HepG2 (cell line): ENCODE results near the gene GSK3A. TPM values are rescaled to one million over a fixed set of nuclear protein-coding genes. Genes with fewer than 3 reads are reported as not detected.

Experiments
- ATAC-seq: fragments of 200-7000 bp; cut with Tn5 transposase; 3 replicates; pipeline ENCODE4 v1.9.1; 2020; ENCODE audit warnings: mild to moderate bottlenecking, moderate library complexity
- BruUV-seq: library from RNA; stranded (reverse); fragments of 400-500 nt; replicated peaks from 2 replicates; lab custom pipeline; 2021; lab: Mats Ljungman, UMichigan
- CTCF ChIA-PET: fragments of 300-600 bp; formaldehyde crosslinking; extraction: SDS; loops from one replicate; lab custom pipeline; 2021; ENCODE audit warnings: low total read pairs, inconsistent platforms, low intra/inter-chr PET ratio; lab: Yijun Ruan, JAX
- POLR2A ChIA-PET: fragments of 350-600 bp; sonication (Branson Sonifier 250); formaldehyde crosslinking; loops from one replicate; lab custom pipeline; 2020; ENCODE audit warnings: antibody characterized with exemption, inconsistent platforms; lab: Yijun Ruan, JAX
- DNase-seq: peaks from one replicate; pipeline ENCODE4 v3.0.0-alpha.2; 2015; ENCODE audit warnings: low spot score
- FAIRE-seq: peaks from 3 replicates; lab custom pipeline; 2011; peaks lifted over from hg19 to GRCh38; lab: Jason Lieb, UNC
- H2AFZ ChIP-seq: one replicate; pipeline ENCODE4 v1.6.1; 2011; ENCODE audit warnings: low read length, inconsistent platforms
- H3K27ac ChIP-seq: fragments of 300-600 bp; 3 replicates; pipeline ENCODE4 v1.8.0; 2011; ENCODE audit warnings: mixed run types, mild to moderate bottlenecking, mixed read lengths, low read length, inconsistent platforms; ENCODE audit not compliant: insufficient read depth; ENCODE audit errors: extremely low read length
- H3K27me3 ChIP-seq, 2 experiments: fragments of 200-600 bp in 1 of 2; 2 replicates in 1 of 2; 3 replicates in 1 of 2; pipeline versions ENCODE4 v1.6.0 to v1.8.0; 2011; ENCODE audit warnings: low read length in 2 of 2, mild to moderate bottlenecking in 2 of 2, moderate library complexity in 2 of 2, inconsistent platforms in 1 of 2; ENCODE audit not compliant: insufficient read depth in 2 of 2, control insufficient read depth in 1 of 2
- H3K36me3 ChIP-seq, 2 experiments: fragments of 200-600 bp in 1 of 2; replicated peaks in 1 of 2; 2 replicates in 1 of 2; 3 replicates in 1 of 2; pipeline versions ENCODE4 v1.5.1 to v1.8.0; 2011; ENCODE audit warnings: low read length in 2 of 2, inconsistent platforms in 1 of 2; ENCODE audit not compliant: insufficient read depth in 2 of 2, control insufficient read depth in 1 of 2
- H3K4me1 ChIP-seq: 2 replicates; pipeline ENCODE4 v1.5.1; 2012; ENCODE audit warnings: low read length, inconsistent platforms; ENCODE audit not compliant: insufficient read depth
- H3K4me2 ChIP-seq: 2 replicates; pipeline ENCODE4 v1.6.0; 2011; ENCODE audit warnings: low read depth, low read length, inconsistent platforms
- H3K4me3 ChIP-seq, 3 experiments: fragments of 200-600 bp in 1 of 3; sonication (generic), shearing (Covaris generic) in 1 of 3; replicated peaks in 1 of 3; 2 replicates each; pipeline ENCODE4 v1.5.1; 2011 to 2016; ENCODE audit warnings: low read length in 3 of 3, inconsistent platforms in 2 of 3, low read depth in 2 of 3, mild to moderate bottlenecking in 2 of 3, control low read depth in 1 of 3, mixed read lengths in 1 of 3; ENCODE audit not compliant: insufficient read depth in 1 of 3
- H3K79me2 ChIP-seq: one replicate; pipeline ENCODE4 v1.6.1; 2011; ENCODE audit warnings: low read length, inconsistent platforms; ENCODE audit not compliant: insufficient read depth
- H3K9ac ChIP-seq: 2 replicates; pipeline ENCODE4 v1.6.0; 2011; ENCODE audit warnings: mild to moderate bottlenecking, low read depth, low read length, inconsistent platforms; ENCODE audit not compliant: insufficient read depth
- H3K9me3 ChIP-seq: 2 replicates; pipeline ENCODE4 v1.5.1; 2012; ENCODE audit warnings: mild to moderate bottlenecking, low read length
- H4K20me1 ChIP-seq: 2 replicates; pipeline ENCODE4 v1.6.0; 2011; ENCODE audit warnings: inconsistent platforms, mild to moderate bottlenecking, low read length, moderate library complexity; ENCODE audit not compliant: insufficient read depth
- CBX5 ChIP-seq: sonication (generic); formaldehyde crosslinking; IDR thresholded peaks from 2 replicates; pipeline ENCODE4 v1.4.0; 2020; ENCODE audit warnings: missing genetic modification reagents, borderline replicate concordance
- ELF3 ChIP-seq: IDR thresholded peaks from 2 replicates; pipeline ENCODE4 v1.6.1; 2016; ENCODE audit warnings: missing genetic modification reagents, missing compliant biosample characterization
- GATA4 ChIP-seq: sonication (generic); IDR thresholded peaks from 2 replicates; pipeline ENCODE4 v1.6.1; 2016; ENCODE audit warnings: antibody characterized with exemption, low read depth, borderline replicate concordance
- IKZF1 ChIP-seq: fragments of 450-650 bp; IDR thresholded peaks from 2 replicates; pipeline ENCODE4 v1.7.1; 2016
- KLF16 ChIP-seq, 2 experiments: sonication (generic) in 1 of 2; formaldehyde crosslinking in 1 of 2; IDR thresholded peaks; 2 replicates each; pipeline versions ENCODE4 v1.6.1 to v1.8.0; 2016 to 2023; ENCODE audit warnings: missing genetic modification reagents in 2 of 2, missing compliant biosample characterization in 1 of 2
- NR3C1 ChIP-seq: sonication (generic); formaldehyde crosslinking; IDR thresholded peaks from 2 replicates; pipeline ENCODE4 v1.4.0; 2020; ENCODE audit warnings: missing genetic modification reagents
- PLRG1 ChIP-seq: fragments of 450-650 bp; conservative IDR thresholded peaks from 2 replicates; pipeline ENCODE4 v1.6.1; 2016
- POLR2G ChIP-seq: fragments of 200-400 bp; formaldehyde crosslinking; IDR thresholded peaks from 2 replicates; pipeline ENCODE4 v1.6.1; 2018; ENCODE audit warnings: mild to moderate bottlenecking, low read depth, low read length, moderate library complexity
- RNF2 ChIP-seq: fragments of 450-650 bp; conservative IDR thresholded peaks from 2 replicates; pipeline ENCODE4 v1.6.1; 2016; ENCODE audit warnings: low read depth
- ZBTB38 ChIP-seq: sonication (generic); formaldehyde crosslinking; IDR thresholded peaks from 2 replicates; pipeline ENCODE4 v1.5.1; 2020; ENCODE audit warnings: mild to moderate bottlenecking, missing genetic modification reagents
- ZNF205 ChIP-seq: IDR thresholded peaks from 2 replicates; pipeline ENCODE4 v1.6.1; 2018; ENCODE audit warnings: missing biosample characterization, missing genetic modification reagents
- ZNF691 ChIP-seq: sonication (generic); formaldehyde crosslinking; IDR thresholded peaks from 2 replicates; pipeline ENCODE4 v1.4.0; 2020; ENCODE audit warnings: missing genetic modification reagents, low read depth, mild to moderate bottlenecking, borderline replicate concordance
- ZSCAN29 ChIP-seq: sonication (generic); formaldehyde crosslinking; conservative IDR thresholded peaks from 2 replicates; pipeline ENCODE4 v1.4.0; 2020; ENCODE audit warnings: mild to moderate bottlenecking, missing genetic modification reagents
- WGBS: methylation state at CpG from one replicate; pipeline ENCODE4 v1.1.6; 2017; ENCODE audit warnings: low lambda C conversion rate; 5-methylcytosine and 5-hydroxymethylcytosine counted together
- in situ Hi-C: cut with HindIII; loops from 2 replicates; pipeline ENCODE4 v1.10.0; 2017; ENCODE audit warnings: low pct_unique_long_range_greater_than_20kb; ENCODE audit not compliant: extremely low pct_ligation_motif_present
- intact Hi-C: fragments of 100-400 bp; cut with micrococcal nuclease; formaldehyde crosslinking; loops from one replicate; pipeline ENCODE4 v1.10.0; 2022; ENCODE audit not compliant: unreplicated experiment
- polyA plus RNA-seq, 8 experiments: library from polyadenylated mRNA; depleted of rRNA in 3 of 8; stranded (reverse) in 7 of 8; unstranded in 1 of 8; fragments of >200 nt; fragmentation: Illumina TruSeq in 4 of 8; extraction: Trizol in 4 of 8; gene quantifications; 2 replicates each; pipeline versions ENCODE4 v1.2.1 to v1.2.3, GENCODE V29; 2011 to 2016; ENCODE audit warnings: low read depth in 4 of 8, missing spikeins in 1 of 8, mixed read lengths in 1 of 8; ENCODE audit not compliant: insufficient read depth in 1 of 8
- total RNA-seq, 5 experiments: library from RNA; depleted of rRNA; stranded (reverse); fragments of >200 nt; fragmentation: Illumina TruSeq; extraction: Trizol; gene quantifications; 2 replicates each; pipeline ENCODE4 v1.2.3, GENCODE V29; 2016; ENCODE audit warnings: low read depth in 1 of 5
- TF ChIP-seq, protein P1 (sequence below): sonication (generic); formaldehyde crosslinking; IDR thresholded peaks from 2 replicates; pipeline ENCODE4 v1.4.0; 2020; ENCODE audit warnings: mild to moderate bottlenecking, low read depth, missing genetic modification reagents
- TF ChIP-seq, protein P2 (sequence below): IDR thresholded peaks from 2 replicates; pipeline ENCODE4 v1.6.1; 2016; ENCODE audit warnings: low read depth, borderline replicate concordance

Gene GSK3A
- total and polyA plus RNA-seq, 2 of the 13 experiments (the other 11 are each of a cell fraction or from before 2014, with no cell fraction given) = 16.9 to 52.5 TPM

DNA sequence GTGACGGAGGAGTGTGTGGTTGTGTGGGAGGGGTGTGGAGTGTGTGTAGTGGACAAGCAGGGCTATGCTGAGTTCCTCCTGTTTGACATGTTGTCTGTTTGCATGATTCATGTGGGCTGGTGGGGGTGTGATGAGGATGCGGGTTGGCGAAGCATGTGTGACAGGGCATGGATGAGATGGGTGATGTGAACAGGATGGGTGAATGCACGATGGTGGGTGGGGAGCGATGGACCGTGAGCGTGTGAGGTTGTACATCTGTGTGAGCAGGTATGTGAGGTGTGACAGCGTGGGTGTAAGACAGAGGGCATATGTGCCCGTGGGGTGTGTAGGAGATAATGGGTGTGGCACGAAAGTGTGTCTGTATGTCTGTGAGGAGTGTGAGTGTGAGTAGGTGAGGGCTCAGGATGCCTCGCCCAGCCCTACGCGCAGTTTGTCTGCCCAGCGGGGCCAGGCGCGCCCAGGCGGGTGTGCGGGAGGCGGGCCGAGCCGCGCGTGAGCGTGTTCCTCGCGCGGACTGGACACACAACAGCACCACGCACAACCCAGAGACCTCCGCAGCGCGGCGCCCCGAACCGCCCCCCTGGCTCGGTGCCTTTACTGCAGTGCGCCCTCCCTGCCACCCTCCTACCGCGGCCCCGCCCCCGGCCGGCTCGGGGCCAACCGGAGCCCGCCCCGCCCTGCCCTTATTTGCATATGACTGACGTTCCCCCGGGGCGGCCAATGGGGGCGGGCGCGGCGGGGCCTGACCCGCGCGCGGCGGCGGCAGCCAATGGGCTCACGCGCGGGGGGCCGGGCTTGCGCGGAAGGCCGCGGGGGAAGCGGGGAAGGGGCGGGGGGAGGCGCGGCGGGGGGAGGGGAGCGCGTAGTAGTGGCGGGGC is 41.0 kb upstream of the GSK3A start:
- H3K4me3 ChIP-seq = peak overlapping the region; percentile 58 to 82 (median 76); a peak in 5 of 6 replicates
- DNase-seq (peak; percentile 83), ATAC-seq (peak; percentile 52), FAIRE-seq (peak; percentile 43)
- POLR2A ChIA-PET = interaction anchor here (0.5 to 7.4 kb wide), 3 partner anchors 19 to 38 kb away, joined by 3 to 117 read pairs (median 14); partner anchors contain the start of genes ERF, GSK3A, PAFAH1B3 and PRR19
- TSS peak; percentile 69 for BruUV-seq
- peak overlapping the region; percentile 86 for H3K4me2 ChIP-seq
- peaks cover 54% of the 10 kb centered on the region for H3K4me1 ChIP-seq
- no peaks in the 10 kb centered on the region for H3K9me3 ChIP-seq
- H3K9ac ChIP-seq = peak overlapping the region; percentile 73
- H3K79me2 ChIP-seq = peaks cover 29% of the 10 kb centered on the region
- no peaks in the 10 kb centered on the region; a peak in 1 of 5 replicates for H3K27me3 ChIP-seq
- CTCF ChIA-PET = no interaction called here
- peaks cover 11% of the 10 kb centered on the region; the same call in 1 of the 2 replicates for H4K20me1 ChIP-seq
- peak overlapping the region; percentile 70 for H3K27ac ChIP-seq
- WGBS = 27% methylated on average over 14 of the region's 74 CpGs
- intact Hi-C loops (loop anchor here (2.0 kb wide), 1 partner anchor 39 kb away; no protein-coding TSS in a partner anchor), in situ Hi-C loops (no loop called here)
- H2AFZ ChIP-seq = no peak overlapping the region
- H3K36me3 ChIP-seq = peaks cover 10 to 19% of the 10 kb centered on the region in 2 experiments; a peak in 4 of 5 replicates
- TF ChIP-seq POLR2G (peak; percentile 60), GATA4 (no peak), ZBTB38 (CRISPR knock-in tag) (peak; percentile 72; the same call in 1 of the 2 replicates), NR3C1 (CRISPR knock-in tag) (no peak), IKZF1 (no peak), ZNF205 (CRISPR knock-in tag) (no peak), CBX5 (CRISPR knock-in tag) (no peak), PLRG1 (no peak), ZNF691 (CRISPR knock-in tag) (0 out of 2 replicates have a peak, but pooled peaks have one; percentile 79), ELF3 (CRISPR knock-in tag) (no peak), KLF16 (CRISPR knock-in tag; IDR thresholded peaks at IDR 0.05) (no peak), RNF2 (no peak), ZSCAN29 (no peak)
- TF ChIP-seq, protein P1, sequence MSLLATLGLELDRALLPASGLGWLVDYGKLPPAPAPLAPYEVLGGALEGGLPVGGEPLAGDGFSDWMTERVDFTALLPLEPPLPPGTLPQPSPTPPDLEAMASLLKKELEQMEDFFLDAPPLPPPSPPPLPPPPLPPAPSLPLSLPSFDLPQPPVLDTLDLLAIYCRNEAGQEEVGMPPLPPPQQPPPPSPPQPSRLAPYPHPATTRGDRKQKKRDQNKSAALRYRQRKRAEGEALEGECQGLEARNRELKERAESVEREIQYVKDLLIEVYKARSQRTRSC (CRISPR knock-in tag) = 0 out of 2 replicates have a peak, but pooled peaks have one; percentile 47
- TF ChIP-seq, protein P2, sequence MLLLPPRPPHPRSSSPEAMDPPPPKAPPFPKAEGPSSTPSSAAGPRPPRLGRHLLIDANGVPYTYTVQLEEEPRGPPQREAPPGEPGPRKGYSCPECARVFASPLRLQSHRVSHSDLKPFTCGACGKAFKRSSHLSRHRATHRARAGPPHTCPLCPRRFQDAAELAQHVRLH = 0 out of 2 replicates have a peak, but pooled peaks have one; percentile 17
